ENCODE measurements around the gene PCGF6. TPM values are rescaled to one million over a fixed set of nuclear protein-coding genes. Genes with fewer than 3 reads are reported as not detected.

Gene PCGF6
- total RNA-seq, 4 donors from 2014 or later = 5.4 to 10.9 (median 7.0) TPM

- DNase-seq (ENCODE audit: low spot score in 2 of 2) = no peak
- 3 to 4% methylated on average over 14 of the region's 14 CpGs for WGBS, 2 donors
- intact Hi-C loops (cut with DNase I; ENCODE audit: low total_unique reads) = no loop called here
- TF ChIP-seq POLR2A (IDR thresholded peaks at IDR 0.05) (no peak), CTCF (IDR thresholded peaks at IDR 0.05) (no peak)
- H3K4me3 ChIP-seq (ENCODE audit: low read depth, poor library complexity, severe bottlenecking) = no peak overlapping the region
Measured at GRCh38 chr10:103281753-103282152, 69.2 kb downstream of the PCGF6 start.

- intact Hi-C loops (cut with DNase I; ENCODE audit: low total_unique reads) = no loop called here
- no peak for DNase-seq (ENCODE audit: low spot score in 2 of 2)
- WGBS, 2 donors = 97% methylated on average over 2 of the region's 2 CpGs
- TF ChIP-seq CTCF (IDR thresholded peaks at IDR 0.05) (no peak), POLR2A (IDR thresholded peaks at IDR 0.05) (no peak)
- no peak overlapping the region for H3K4me3 ChIP-seq (ENCODE audit: low read depth, poor library complexity, severe bottlenecking)
Measured at GRCh38 chr10:103280506-103280905, 70.4 kb downstream of the PCGF6 start.

- no peak for TF ChIP-seq POLR2A (IDR thresholded peaks at IDR 0.05)
- TF ChIP-seq CTCF (IDR thresholded peaks at IDR 0.05) = no peak
- DNase-seq (ENCODE audit: low spot score in 2 of 2) = no peak
- intact Hi-C loops (cut with DNase I; ENCODE audit: low total_unique reads) = no loop called here
- WGBS, 2 donors = 72 to 76% methylated on average over 3 of the region's 3 CpGs
- H3K4me3 ChIP-seq (ENCODE audit: low read depth, poor library complexity, severe bottlenecking) = no peak overlapping the region
Measured at GRCh38 chr10:103280031-103280430, 70.9 kb downstream of the PCGF6 start.

GRCh38 chr10:103278862-103279298, 72.1 kb downstream of the PCGF6 start:
- intact Hi-C loops (cut with DNase I; ENCODE audit: low total_unique reads) = no loop called here
- TF ChIP-seq CTCF (IDR thresholded peaks at IDR 0.05) (no peak), POLR2A (IDR thresholded peaks at IDR 0.05) (no peak)
- no peak overlapping the region for H3K4me3 ChIP-seq (ENCODE audit: low read depth, poor library complexity, severe bottlenecking)
- 1 to 6% methylated on average over 11 of the region's 11 CpGs for WGBS, 2 donors
- DNase-seq (ENCODE audit: low spot score in 2 of 2) = no peak

- H3K4me3 ChIP-seq (ENCODE audit: low read depth, poor library complexity, severe bottlenecking) = no peak overlapping the region
- DNase-seq (ENCODE audit: low spot score in 2 of 2) = no peak
- intact Hi-C loops (cut with DNase I; ENCODE audit: low total_unique reads) = no loop called here
- 34 to 35% methylated on average over 12 of the region's 12 CpGs for WGBS, 2 donors
- TF ChIP-seq CTCF (IDR thresholded peaks at IDR 0.05) (no peak), POLR2A (IDR thresholded peaks at IDR 0.05) (no peak)
Measured at GRCh38 chr10:103278537-103278823, 72.5 kb downstream of the PCGF6 start.

- TF ChIP-seq POLR2A (IDR thresholded peaks at IDR 0.05) (no peak), CTCF (IDR thresholded peaks at IDR 0.05) (no peak)
- no peak for DNase-seq (ENCODE audit: low spot score in 2 of 2)
- intact Hi-C loops (cut with DNase I; ENCODE audit: low total_unique reads) = no loop called here
- 13 to 14% methylated on average over 13 to 37 of the region's 76 CpGs for WGBS, 2 donors
- H3K4me3 ChIP-seq (ENCODE audit: low read depth, poor library complexity, severe bottlenecking) = no peak overlapping the region
Measured at GRCh38 chr10:103277713-103278536, 73.0 kb downstream of the PCGF6 start.
